MM.1S (cell line): ENCODE measurements around the gene SMAD3.

ENCODE experiments used
- DNase-seq: peaks from one replicate; pipeline ENCODE4 v3.0.0-alpha.2; 2015
- H2AFZ ChIP-seq: fragments of 300-600 bp; sonication (generic); 2 replicates; pipeline ENCODE4 v1.6.0; 2016; ENCODE audit warnings: antibody characterized with exemption, low read length
- H3F3A ChIP-seq: fragments of 300-600 bp; sonication (generic); 2 replicates; pipeline ENCODE4 v1.6.1; 2016; ENCODE audit warnings: mild to moderate bottlenecking, antibody characterized with exemption, low read length, moderate library complexity, mixed read lengths; ENCODE audit not compliant: insufficient read depth
- H3K27ac ChIP-seq: fragments of 300-600 bp; sonication (generic); 2 replicates; pipeline ENCODE4 v1.5.1; 2016; ENCODE audit warnings: mild to moderate bottlenecking, low read length
- H3K27me3 ChIP-seq: fragments of 300-600 bp; sonication (generic); replicated peaks from 2 replicates; pipeline ENCODE4 v1.6.0; 2016; ENCODE audit warnings: low read length; ENCODE audit not compliant: insufficient read depth
- H3K36me3 ChIP-seq: fragments of 300-600 bp; sonication (generic); replicated peaks from 2 replicates; pipeline ENCODE4 v1.6.1; 2016; ENCODE audit warnings: mild to moderate bottlenecking, low read length, mixed read lengths; ENCODE audit not compliant: insufficient read depth
- H3K4me1 ChIP-seq: fragments of 300-600 bp; sonication (generic); 2 replicates; pipeline ENCODE4 v1.6.1; 2016; ENCODE audit warnings: low read length, mixed read lengths
- H3K4me2 ChIP-seq: fragments of 300-600 bp; sonication (generic); 2 replicates; pipeline ENCODE4 v1.6.0; 2016; ENCODE audit warnings: low read depth, low read length
- H3K4me3 ChIP-seq: fragments of 300-600 bp; sonication (generic); 2 replicates; pipeline ENCODE4 v1.5.1; 2016; ENCODE audit warnings: low read length, mixed read lengths
- H3K79me2 ChIP-seq: fragments of 300-600 bp; sonication (generic); 2 replicates; pipeline ENCODE4 v1.6.1; 2016; ENCODE audit warnings: mixed run types, low read length, mixed read lengths
- H3K9ac ChIP-seq: fragments of 300-600 bp; sonication (generic); 2 replicates; pipeline ENCODE4 v1.6.1; 2016; ENCODE audit warnings: low read length, mixed read lengths
- H3K9me2 ChIP-seq: fragments of 300-600 bp; sonication (generic); replicated peaks from 2 replicates; pipeline ENCODE4 v1.6.1; 2016; ENCODE audit warnings: mild to moderate bottlenecking, low read length, mixed read lengths; ENCODE audit not compliant: insufficient read depth
- H3K9me3 ChIP-seq: fragments of 300-600 bp; sonication (generic); replicated peaks from 2 replicates; pipeline ENCODE4 v1.6.1; 2016; ENCODE audit warnings: mild to moderate bottlenecking, low read length, mixed read lengths; ENCODE audit not compliant: insufficient read depth
- H4K20me1 ChIP-seq: fragments of 300-600 bp; sonication (generic); 2 replicates; pipeline ENCODE4 v1.6.1; 2016; ENCODE audit warnings: mild to moderate bottlenecking, low read length, moderate library complexity, mixed read lengths; ENCODE audit not compliant: insufficient read depth
- CTCF ChIP-seq: fragments of 300-600 bp; sonication (generic); IDR thresholded peaks from 2 replicates; pipeline ENCODE4 v1.5.1; 2016; ENCODE audit warnings: antibody characterized with exemption, low read length, mixed read lengths
- EZH2 ChIP-seq: fragments of 300-600 bp; sonication (generic); optimal IDR thresholded peaks from 2 replicates; pipeline ENCODE3; 2017; ENCODE audit warnings: low read depth, mild to moderate bottlenecking, antibody characterized with exemption, low read length, mixed read lengths
- EZH2phosphoT487 ChIP-seq: fragments of 300-600 bp; sonication (generic); IDR thresholded peaks from 2 replicates; pipeline ENCODE4 v1.6.1; 2018; ENCODE audit warnings: antibody characterized with exemption, low read length

The SMAD3 gene

GRCh38 chr15:67186688-67187087 is 121.3 kb downstream of the SMAD3 start:
- Histone ChIP-seq H3F3A (no peaks in the 10 kb centered on the region), H2AFZ (no peak overlapping the region), H4K20me1 (no peaks in the 10 kb centered on the region), H3K4me3 (no peak overlapping the region), H3K9ac (no peak overlapping the region), H3K36me3 (no peaks in the 10 kb centered on the region), H3K4me2 (no peak overlapping the region), H3K27me3 (no peaks in the 10 kb centered on the region), H3K9me3 (no peaks in the 10 kb centered on the region), H3K27ac (no peak overlapping the region), H3K4me1 (no peaks in the 10 kb centered on the region), H3K9me2 (no peaks in the 10 kb centered on the region), H3K79me2 (no peaks in the 10 kb centered on the region)
- TF ChIP-seq EZH2 = no peak
- no peak for TF ChIP-seq EZH2phosphoT487
- no peak for TF ChIP-seq CTCF
- DNase-seq = no peak

- Histone ChIP-seq H3K9me2 (no peaks in the 10 kb centered on the region), H3K4me2 (no peak overlapping the region), H3F3A (no peaks in the 10 kb centered on the region), H2AFZ (no peak overlapping the region), H3K4me1 (no peaks in the 10 kb centered on the region), H3K4me3 (no peak overlapping the region), H3K9ac (no peak overlapping the region), H3K27me3 (no peaks in the 10 kb centered on the region), H3K79me2 (no peaks in the 10 kb centered on the region), H3K27ac (no peak overlapping the region), H4K20me1 (no peaks in the 10 kb centered on the region), H3K9me3 (no peaks in the 10 kb centered on the region), H3K36me3 (no peaks in the 10 kb centered on the region)
- DNase-seq = no peak
- TF ChIP-seq EZH2phosphoT487 (no peak), EZH2 (no peak), CTCF (no peak)
These were observed 122.0 kb downstream of the SMAD3 start for GRCh38 chr15:67187351-67187854.

- no peak for DNase-seq
- TF ChIP-seq EZH2phosphoT487 (no peak), CTCF (no peak)
- Histone ChIP-seq H4K20me1 (no peaks in the 10 kb centered on the region), H3K79me2 (no peaks in the 10 kb centered on the region), H3K27ac (no peak overlapping the region), H3K4me2 (no peak overlapping the region), H3K9me2 (no peaks in the 10 kb centered on the region), H2AFZ (no peak overlapping the region), H3K36me3 (no peaks in the 10 kb centered on the region), H3K4me3 (no peak overlapping the region), H3K27me3 (no peaks in the 10 kb centered on the region), H3K9ac (no peak overlapping the region), H3K9me3 (no peaks in the 10 kb centered on the region), H3K4me1 (no peaks in the 10 kb centered on the region), H3F3A (no peaks in the 10 kb centered on the region)
These were observed 123.3 kb downstream of the SMAD3 start for GRCh38 chr15:67188551-67189218.
